GM21447 (cell line): ENCODE measurements around the gene G3BP2.

ENCODE experiments used
- ATAC-seq: cut with Tn5 transposase; IDR thresholded peaks from one replicate; pipeline ENCODE4 v1.9.1; 2021; ENCODE audit not compliant: unreplicated experiment

Gene G3BP2

DNA sequence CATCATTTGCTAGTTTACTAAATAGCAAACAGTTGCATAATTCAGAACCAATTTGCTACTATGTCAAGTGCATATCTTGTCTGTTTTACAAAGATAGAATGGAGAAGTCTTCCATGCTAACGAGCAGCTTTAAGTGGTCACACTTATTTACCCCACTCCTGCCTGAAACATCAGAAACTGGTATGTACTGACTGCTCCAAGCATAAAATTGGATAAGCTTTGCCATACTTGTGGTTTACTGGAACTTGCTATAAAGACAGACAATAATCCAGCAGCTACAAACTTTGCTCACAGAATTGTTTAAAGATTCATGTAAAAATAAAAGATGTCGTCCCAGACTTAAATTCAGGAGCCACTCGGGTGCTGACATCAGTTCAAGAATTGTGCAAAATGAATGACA, 29.6 kb downstream of the G3BP2 start:
- no peak for ATAC-seq

DNA sequence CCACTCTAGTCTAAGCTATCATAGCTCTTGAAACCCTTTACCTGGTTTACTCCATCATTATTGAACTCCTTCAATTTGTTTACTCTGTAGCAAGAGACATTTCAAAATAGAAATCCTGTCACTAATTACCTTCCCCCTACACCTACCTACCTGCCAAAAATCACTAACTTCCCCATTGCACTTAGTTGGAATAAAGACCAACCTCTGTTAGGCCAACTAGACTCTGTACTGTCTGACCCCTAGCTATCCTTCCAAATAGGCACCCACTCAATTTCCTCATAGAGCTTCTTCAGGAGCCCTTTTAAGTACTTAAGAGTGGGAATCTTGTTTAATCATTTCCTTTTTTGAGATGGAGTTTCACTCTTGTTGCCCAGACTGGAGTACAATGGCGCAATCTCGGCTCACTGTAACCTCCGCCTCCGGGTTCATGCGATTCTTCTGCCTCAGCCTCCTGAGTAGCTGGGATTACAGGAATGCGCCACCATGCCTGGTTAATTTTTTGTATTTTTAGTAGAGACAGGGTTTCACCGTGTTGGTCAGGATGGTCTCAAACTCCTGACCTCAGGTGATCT, 34.0 kb downstream of the G3BP2 start:
- no peak for ATAC-seq

- no peak for ATAC-seq
Measured at GRCh38 chr4:75637827-75638226, 35.4 kb downstream of the G3BP2 start.

DNA sequence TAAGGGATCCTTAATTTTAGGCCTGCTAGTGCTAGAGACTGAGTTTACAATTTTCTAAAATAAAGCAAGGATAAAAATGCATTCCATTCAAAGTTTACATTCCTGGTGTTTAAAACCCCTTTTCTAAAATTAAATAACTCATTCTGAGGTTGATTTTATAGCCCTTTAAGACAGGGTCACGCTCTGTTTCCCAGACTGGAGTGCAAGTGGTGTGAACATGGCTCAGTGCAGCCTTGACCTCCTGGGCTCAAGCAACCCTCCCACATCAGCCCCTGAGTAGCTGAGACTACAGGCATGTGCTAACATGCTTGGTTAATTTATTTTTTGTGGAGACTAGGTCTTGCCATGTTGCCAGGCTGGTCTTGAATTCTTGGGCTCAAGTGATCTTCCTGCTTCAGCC, 36.0 kb downstream of the G3BP2 start:
- ATAC-seq, result no peak

DNA sequence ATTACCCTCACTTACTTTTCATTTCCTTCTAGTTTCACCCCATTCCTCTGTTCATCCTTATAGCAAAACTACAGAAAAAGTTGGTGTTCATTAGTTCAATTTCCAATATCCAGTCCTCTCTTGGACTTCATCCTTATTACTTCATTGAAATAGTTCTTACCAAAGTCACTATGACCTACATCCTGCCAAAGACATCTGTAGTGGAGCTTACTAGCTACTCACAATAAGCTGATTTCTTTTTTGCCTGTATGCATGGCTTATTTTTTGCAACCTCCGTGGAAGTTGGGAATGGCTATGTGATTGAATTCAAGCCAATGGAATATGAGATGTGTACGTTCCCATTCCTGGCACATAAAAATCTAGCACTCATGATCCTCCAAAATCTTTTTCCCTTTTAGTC, 38.3 kb downstream of the G3BP2 start:
- ATAC-seq, result no peak

DNA sequence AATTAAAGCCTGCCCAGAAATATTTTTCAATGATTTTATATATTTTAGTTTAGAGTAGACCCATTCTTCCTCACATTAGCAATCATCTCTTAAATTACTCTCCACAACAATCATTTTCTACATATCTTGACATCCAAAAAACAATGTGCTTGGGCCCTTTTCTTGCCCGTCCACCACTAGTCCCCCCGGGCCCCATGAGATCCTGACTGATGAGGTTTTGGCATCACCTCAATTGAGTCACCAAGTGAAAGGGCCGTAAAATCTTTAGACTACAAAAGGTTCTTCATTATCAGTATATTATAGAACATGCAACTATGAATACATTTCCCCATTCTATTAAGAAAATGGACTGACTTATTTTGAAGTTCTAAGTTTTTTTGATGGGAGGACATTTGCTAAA, 38.9 kb downstream of the G3BP2 start:
- no peak for ATAC-seq

DNA sequence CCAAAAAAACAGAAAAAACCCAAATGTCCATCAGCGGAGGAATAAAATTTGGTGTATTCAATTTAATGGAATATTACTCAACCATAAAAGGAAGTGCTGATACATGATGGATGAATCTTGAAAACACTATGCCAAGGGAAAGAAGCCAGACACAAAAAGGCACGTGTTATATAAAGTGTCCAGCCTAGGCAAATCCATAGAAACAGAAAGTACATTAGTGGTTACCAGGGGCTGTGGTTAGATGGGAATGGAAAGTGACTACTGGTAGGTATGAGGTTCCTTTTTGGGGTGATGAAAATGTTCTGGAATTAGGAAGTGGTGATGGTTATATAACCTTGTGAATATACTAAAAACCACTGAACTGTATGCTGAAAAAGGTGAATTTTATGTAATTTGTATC, 39.4 kb downstream of the G3BP2 start:
- no peak for ATAC-seq

DNA sequence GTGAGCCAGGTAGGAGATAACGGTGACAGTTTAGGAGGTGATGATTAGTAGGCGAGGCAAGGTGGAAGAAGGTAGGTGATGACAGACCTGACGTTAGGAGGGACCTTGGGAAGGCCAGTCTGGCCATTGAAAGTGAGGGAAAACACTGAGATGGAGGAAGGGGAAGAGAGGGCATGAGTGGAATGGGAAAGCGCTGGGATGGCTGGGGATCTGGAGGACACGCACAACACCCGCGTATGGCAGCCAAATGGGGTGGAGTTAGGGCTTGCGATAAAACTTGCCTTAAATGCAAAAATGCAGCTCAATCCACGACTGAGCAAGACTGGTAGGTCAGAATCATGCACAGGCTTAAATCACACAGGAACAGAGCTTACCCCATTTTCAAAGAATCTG, 42.3 kb downstream of the G3BP2 start:
- ATAC-seq, result no peak

DNA sequence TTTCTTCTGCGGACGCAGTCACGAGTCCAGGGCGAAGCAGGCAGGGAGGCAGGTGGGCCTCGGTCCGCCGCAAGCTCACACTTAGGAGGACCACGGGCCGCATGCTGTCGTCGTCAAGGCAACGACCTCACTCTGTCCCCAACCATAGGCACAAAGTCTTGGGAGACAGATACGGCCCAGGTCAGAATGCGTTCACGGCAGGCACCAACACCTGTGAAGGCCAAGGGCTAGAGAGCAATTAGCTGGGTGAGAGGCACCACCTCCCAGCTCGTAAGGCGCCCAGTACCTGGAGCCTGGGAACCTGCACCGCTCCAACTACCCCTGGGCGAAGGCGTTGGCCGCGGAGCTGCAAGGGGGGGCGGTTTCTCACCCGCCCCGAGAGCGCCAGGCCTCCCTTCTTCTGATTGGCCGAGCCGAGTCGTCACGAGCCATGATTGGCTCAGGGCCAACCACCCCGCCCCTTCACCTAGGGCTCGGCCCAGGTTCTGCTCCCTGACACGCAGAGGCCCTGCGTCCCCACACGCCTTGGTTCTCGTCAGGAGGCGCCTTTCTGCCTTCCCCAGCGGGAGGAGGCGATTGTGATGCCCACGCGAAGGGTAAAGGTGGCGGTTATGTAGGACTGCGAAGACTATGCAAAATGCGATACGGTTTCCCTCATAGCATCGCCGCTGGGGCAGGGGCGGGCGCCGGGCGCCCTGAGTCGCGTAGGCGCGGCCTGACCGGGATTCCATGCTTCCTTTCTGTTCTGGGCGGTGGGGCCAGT, 42.9 kb downstream of the G3BP2 start, which contains the start of gene CDKL2:
TSS of gene CDKL2 (minus strand) at position 355 of the 763 bp plus-strand sequence. CDS start 4,540 bp downstream, outside the sequence.
- ATAC-seq, result peak; percentile 99

DNA sequence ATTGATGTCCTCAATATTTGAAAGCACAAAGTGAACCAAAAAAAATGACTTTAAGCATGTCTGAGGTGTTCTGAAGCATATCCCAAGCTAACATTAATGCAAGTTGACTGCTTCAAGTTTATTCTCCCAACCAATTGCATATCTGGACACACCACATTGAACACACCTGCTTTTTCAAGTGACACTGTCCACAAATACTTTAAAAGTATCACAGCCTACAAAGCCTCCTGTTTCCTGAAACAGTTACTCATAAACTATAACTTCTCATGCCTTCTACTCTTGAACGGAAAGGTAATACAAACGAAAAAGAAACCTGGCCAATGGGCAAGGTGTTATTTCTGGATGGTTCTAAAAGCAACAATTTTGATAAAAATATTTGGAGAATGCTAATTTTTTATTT, 44.0 kb downstream of the G3BP2 start:
- ATAC-seq, result no peak

- no peak for ATAC-seq
Measured at GRCh38 chr4:75623026-75623425, 50.2 kb downstream of the G3BP2 start.

- no peak for ATAC-seq
Measured at GRCh38 chr4:75621715-75622114, 51.5 kb downstream of the G3BP2 start.

GRCh38 chr4:75612306-75612705, 60.9 kb downstream of the G3BP2 start:
- no peak for ATAC-seq

DNA sequence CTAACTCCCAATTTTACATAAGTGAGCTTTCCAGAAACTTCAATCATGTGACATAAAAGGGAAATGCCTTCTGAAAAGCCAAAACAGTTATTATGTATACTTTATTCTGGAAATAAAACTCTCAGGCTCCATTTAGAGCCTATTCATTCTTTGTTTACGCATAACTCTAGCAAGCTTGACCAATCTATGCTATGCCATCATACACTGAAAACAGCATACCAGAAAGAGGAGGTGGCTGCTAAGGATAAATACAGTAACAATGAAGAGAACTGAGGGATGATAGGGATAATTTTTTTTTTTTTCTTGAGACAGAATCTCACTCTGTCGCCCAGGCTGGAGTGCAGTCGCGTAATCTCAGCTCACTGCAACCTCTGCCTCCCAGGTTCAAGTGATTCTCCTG, 67.3 kb downstream of the G3BP2 start:
- no peak for ATAC-seq

- ATAC-seq, result no peak
Measured at GRCh38 chr4:75599647-75600046, 73.6 kb downstream of the G3BP2 start.

DNA sequence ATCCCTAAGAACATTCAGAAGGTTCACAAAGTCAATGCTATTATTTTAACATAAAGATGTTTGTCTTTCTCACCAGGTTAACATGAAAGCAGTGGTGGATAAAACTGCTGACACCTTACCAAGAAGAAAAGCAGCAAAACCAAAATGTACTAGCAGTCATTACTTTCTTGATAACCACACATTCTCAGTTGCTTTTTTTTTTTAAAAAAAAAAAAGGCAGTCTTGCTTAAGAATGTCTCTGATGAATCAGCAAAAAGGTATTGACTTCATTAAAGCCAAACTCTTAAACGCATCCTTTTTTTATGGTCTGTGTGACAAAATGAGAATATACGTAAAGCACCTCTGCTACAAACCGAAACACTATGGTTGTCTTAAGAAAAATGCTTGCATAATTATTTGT, 74.8 kb downstream of the G3BP2 start:
- ATAC-seq, result no peak

DNA sequence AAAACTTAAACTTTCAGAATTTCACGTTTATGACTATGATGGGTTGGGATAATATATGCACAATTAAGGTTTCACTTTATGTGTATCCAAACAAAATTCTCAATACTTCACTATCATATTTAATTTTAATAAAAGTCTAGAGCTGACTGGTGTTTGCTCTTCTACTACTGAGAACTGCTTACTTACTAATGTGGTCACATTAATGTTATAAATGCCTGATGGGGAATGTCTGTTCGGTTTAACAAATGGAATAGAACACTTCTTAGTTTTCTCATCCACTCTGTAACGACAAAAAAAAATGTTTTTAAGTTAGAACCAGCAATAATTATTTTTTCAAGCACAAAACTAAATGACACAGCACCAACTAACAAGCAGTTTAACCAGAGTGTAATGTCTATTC, 77.2 kb downstream of the G3BP2 start:
- no peak for ATAC-seq

GRCh38 chr4:75593393-75593792, 79.8 kb downstream of the G3BP2 start:
- no peak for ATAC-seq
